ENCODE measurements around the gene IFI6. TPM values are rescaled to one million over a fixed set of nuclear protein-coding genes. Genes with fewer than 3 reads are reported as not detected.

IFI6 gene
- total and polyA plus RNA-seq, 2 donors (not counting 1 experiment from before 2014, with no cell fraction given), result 43.7 to 68.4 TPM

- Histone ChIP-seq H3K4me3 (replicated peaks in 1 of 4; ENCODE audit: control extremely low read depth in 1 of 4, insufficient read depth in 1 of 4, low read depth in 3 of 4, low read length in 4 of 4) (no peak overlapping the region), H3K9me3 (ENCODE audit: control insufficient read depth, insufficient read depth, low read depth, low read length) (no peaks in the 10 kb centered on the region), H2AFZ (ENCODE audit: low read length) (no peak overlapping the region), H3K4me1 (ENCODE audit: control insufficient read depth, extremely low read depth, insufficient read depth, low read length) (peaks cover 10% of the 10 kb centered on the region), H3K36me3 (ENCODE audit: control insufficient read depth, insufficient read depth, low read length) (no peaks in the 10 kb centered on the region), H3K79me2 (ENCODE audit: control insufficient read depth, insufficient read depth, low read length) (no peaks in the 10 kb centered on the region), H3K4me2 (ENCODE audit: extremely low read depth, insufficient read depth, low read length) (no peak overlapping the region), H3K9ac (ENCODE audit: insufficient read depth, low read length) (no peak overlapping the region), H4K20me1 (ENCODE audit: control insufficient read depth, extremely low read depth, insufficient read depth, low read length) (no peaks in the 10 kb centered on the region), H3K27ac (ENCODE audit: insufficient read depth, low read length) (no peak overlapping the region), H3K27me3 (ENCODE audit: control insufficient read depth, insufficient read depth, low read length) (no peaks in the 10 kb centered on the region)
- no peak for DNase-seq (ENCODE audit: low read depth in 2 of 2)
- no peak for TF ChIP-seq CTCF (conservative IDR thresholded peaks at IDR 0.05 in 1 of 2, IDR thresholded peaks at IDR 0.05 in 1 of 2; ENCODE audit: low read depth in 1 of 2, low read length in 2 of 2)
- TF ChIP-seq EZH2 (IDR thresholded peaks at IDR 0.05; ENCODE audit: low read length, missing control alignments), result no peak
Measured at GRCh38 chr1:27647328-27647727, 24.7 kb downstream of the IFI6 start.

GRCh38 chr1:27646676-27647075 lies 25.3 kb downstream of the IFI6 start:
- H3K79me2 ChIP-seq (ENCODE audit: control insufficient read depth, insufficient read depth, low read length), result no peaks in the 10 kb centered on the region
- TF ChIP-seq CTCF (conservative IDR thresholded peaks at IDR 0.05 in 1 of 2, IDR thresholded peaks at IDR 0.05 in 1 of 2; ENCODE audit: low read depth in 1 of 2, low read length in 2 of 2) (no peak), EZH2 (IDR thresholded peaks at IDR 0.05; ENCODE audit: low read length, missing control alignments) (no peak)
- H3K4me3 ChIP-seq (replicated peaks in 1 of 4; ENCODE audit: control extremely low read depth in 1 of 4, insufficient read depth in 1 of 4, low read depth in 3 of 4, low read length in 4 of 4), result no peak overlapping the region
- no peaks in the 10 kb centered on the region for H3K36me3 ChIP-seq (ENCODE audit: control insufficient read depth, insufficient read depth, low read length)
- no peak overlapping the region for H2AFZ ChIP-seq (ENCODE audit: low read length)
- H3K4me2 ChIP-seq (ENCODE audit: extremely low read depth, insufficient read depth, low read length), result no peak overlapping the region
- H3K4me1 ChIP-seq (ENCODE audit: control insufficient read depth, extremely low read depth, insufficient read depth, low read length), result peaks cover 10% of the 10 kb centered on the region
- peak in 1 of 2 donors; percentile 44 for DNase-seq (ENCODE audit: low read depth in 2 of 2)
- no peak overlapping the region for H3K27ac ChIP-seq (ENCODE audit: insufficient read depth, low read length)
- H3K9ac ChIP-seq (ENCODE audit: insufficient read depth, low read length), result no peak overlapping the region
- no peaks in the 10 kb centered on the region for H4K20me1 ChIP-seq (ENCODE audit: control insufficient read depth, extremely low read depth, insufficient read depth, low read length)
- H3K9me3 ChIP-seq (ENCODE audit: control insufficient read depth, insufficient read depth, low read depth, low read length), result no peaks in the 10 kb centered on the region
- no peaks in the 10 kb centered on the region for H3K27me3 ChIP-seq (ENCODE audit: control insufficient read depth, insufficient read depth, low read length)

GRCh38 chr1:27645071-27645415 lies 26.9 kb downstream of the IFI6 start:
- H3K79me2 ChIP-seq (ENCODE audit: control insufficient read depth, insufficient read depth, low read length), result no peaks in the 10 kb centered on the region

More at GRCh38 chr1:27645071-27645415, 26.9 kb downstream of the IFI6 start:
- Histone ChIP-seq H3K27me3 (ENCODE audit: control insufficient read depth, insufficient read depth, low read length) (no peaks in the 10 kb centered on the region), H2AFZ (ENCODE audit: low read length) (no peak overlapping the region), H3K36me3 (ENCODE audit: control insufficient read depth, insufficient read depth, low read length) (no peaks in the 10 kb centered on the region), H3K4me3 (replicated peaks in 1 of 4; ENCODE audit: control extremely low read depth in 1 of 4, insufficient read depth in 1 of 4, low read depth in 3 of 4, low read length in 4 of 4) (no peak overlapping the region), H3K9ac (ENCODE audit: insufficient read depth, low read length) (no peak overlapping the region), H4K20me1 (ENCODE audit: control insufficient read depth, extremely low read depth, insufficient read depth, low read length) (no peaks in the 10 kb centered on the region), H3K27ac (ENCODE audit: insufficient read depth, low read length) (no peak overlapping the region), H3K4me1 (ENCODE audit: control insufficient read depth, extremely low read depth, insufficient read depth, low read length) (peaks cover under 1% of the 10 kb centered on the region), H3K4me2 (ENCODE audit: extremely low read depth, insufficient read depth, low read length) (no peak overlapping the region), H3K9me3 (ENCODE audit: control insufficient read depth, insufficient read depth, low read depth, low read length) (no peaks in the 10 kb centered on the region)
- no peak for DNase-seq (ENCODE audit: low read depth in 2 of 2)
- no peak for TF ChIP-seq EZH2 (IDR thresholded peaks at IDR 0.05; ENCODE audit: low read length, missing control alignments)
- no peak for TF ChIP-seq CTCF (conservative IDR thresholded peaks at IDR 0.05 in 1 of 2, IDR thresholded peaks at IDR 0.05 in 1 of 2; ENCODE audit: low read depth in 1 of 2, low read length in 2 of 2)

Data from fibroblast of lung (primary cell).